Activated B cell treated with CpG ODN at 0.5 μM for 24 hours (primary cell): ENCODE measurements around the gene BRD7. TPM values are rescaled to one million over a fixed set of nuclear protein-coding genes. Genes with fewer than 3 reads are reported as not detected.

Source experiments
- ATAC-seq: fragments of 200-7000 bp; cut with Tn5 transposase; one replicate; pipeline ENCODE4 v1.10.0; 2021; ENCODE audit warnings: low read depth, mild to moderate bottlenecking, moderate library complexity
- CTCF ChIA-PET: fragments of 350-600 bp; sonication (Branson Sonifier 250); formaldehyde crosslinking; loops from one replicate; lab custom pipeline; 2021; ENCODE audit warnings: antibody characterized with exemption; lab: Charles Lee
- POLR2A ChIA-PET: fragments of 350-600 bp; sonication (Branson Sonifier 250); formaldehyde crosslinking; loops from one replicate; lab custom pipeline; 2021; ENCODE audit warnings: antibody characterized with exemption; lab: Charles Lee
- DNase-seq: peaks from one replicate; pipeline ENCODE4 v3.0.0; 2022
- H3K27ac Mint-ChIP-seq: one replicate; pipeline ENCODE4 v1.8.0; 2020; ENCODE audit warnings: mixed read lengths
- H3K27me3 Mint-ChIP-seq: one replicate; pipeline ENCODE4 v1.8.0; 2021; ENCODE audit warnings: mixed read lengths
- H3K36me3 Mint-ChIP-seq: one replicate; pipeline ENCODE4 v1.8.0; 2021; ENCODE audit warnings: low read depth, mixed read lengths
- H3K4me1 Mint-ChIP-seq: one replicate; pipeline ENCODE4 v1.8.0; 2021; ENCODE audit warnings: mixed read lengths
- H3K4me3 Mint-ChIP-seq: one replicate; pipeline ENCODE4 v1.8.0; 2020; ENCODE audit warnings: mild to moderate bottlenecking, mixed read lengths
- H3K9me3 Mint-ChIP-seq: one replicate; pipeline ENCODE4 v1.8.0; 2020; ENCODE audit warnings: mixed read lengths
- intact Hi-C: fragments of 100-400 bp; cut with micrococcal nuclease; formaldehyde crosslinking; loops from one replicate; pipeline ENCODE4 v1.15.1; 2024
- total RNA-seq: library from RNA; stranded (reverse); gene quantifications from 2 replicates; pipeline ENCODE4 v1.2.3, GENCODE V29; 2022
- TF ChIP-seq, protein P1 (sequence below): fragments of 200-600 bp; IDR thresholded peaks from one replicate; pipeline ENCODE4 v1.8.0; 2022; ENCODE audit warnings: antibody characterized with exemption, mild to moderate bottlenecking

BRD7 gene
- total RNA-seq, 1 donor from 2014 or later: 65.2 TPM

DNA sequence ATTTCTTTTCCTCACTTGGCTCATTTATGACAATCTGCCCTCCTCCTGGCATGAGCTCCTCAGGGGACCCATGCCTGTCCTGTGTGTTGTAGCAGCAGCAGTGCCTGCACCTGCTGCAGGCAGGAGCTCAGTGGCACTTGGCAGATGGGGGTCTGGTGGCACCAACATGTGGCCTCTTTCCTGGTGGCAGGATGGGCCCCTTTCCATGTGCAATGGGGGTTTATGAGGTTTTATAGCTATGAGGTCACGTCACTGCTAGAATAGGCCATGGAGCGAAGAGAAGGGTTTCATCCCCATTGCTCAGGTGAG, 95.5 kb downstream of the BRD7 start:
- Mint-ChIP-seq H3K27ac (peak overlapping the region; percentile 100), H3K4me3 (peak overlapping the region; percentile 99), H3K27me3 (no peaks in the 10 kb centered on the region), H3K9me3 (peaks cover 1% of the 10 kb centered on the region), H3K4me1 (peaks cover 91% of the 10 kb centered on the region), H3K36me3 (peaks cover 9% of the 10 kb centered on the region)
- intact Hi-C loops: no loop called here
- TF ChIP-seq, protein P1, sequence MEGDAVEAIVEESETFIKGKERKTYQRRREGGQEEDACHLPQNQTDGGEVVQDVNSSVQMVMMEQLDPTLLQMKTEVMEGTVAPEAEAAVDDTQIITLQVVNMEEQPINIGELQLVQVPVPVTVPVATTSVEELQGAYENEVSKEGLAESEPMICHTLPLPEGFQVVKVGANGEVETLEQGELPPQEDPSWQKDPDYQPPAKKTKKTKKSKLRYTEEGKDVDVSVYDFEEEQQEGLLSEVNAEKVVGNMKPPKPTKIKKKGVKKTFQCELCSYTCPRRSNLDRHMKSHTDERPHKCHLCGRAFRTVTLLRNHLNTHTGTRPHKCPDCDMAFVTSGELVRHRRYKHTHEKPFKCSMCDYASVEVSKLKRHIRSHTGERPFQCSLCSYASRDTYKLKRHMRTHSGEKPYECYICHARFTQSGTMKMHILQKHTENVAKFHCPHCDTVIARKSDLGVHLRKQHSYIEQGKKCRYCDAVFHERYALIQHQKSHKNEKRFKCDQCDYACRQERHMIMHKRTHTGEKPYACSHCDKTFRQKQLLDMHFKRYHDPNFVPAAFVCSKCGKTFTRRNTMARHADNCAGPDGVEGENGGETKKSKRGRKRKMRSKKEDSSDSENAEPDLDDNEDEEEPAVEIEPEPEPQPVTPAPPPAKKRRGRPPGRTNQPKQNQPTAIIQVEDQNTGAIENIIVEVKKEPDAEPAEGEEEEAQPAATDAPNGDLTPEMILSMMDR: no peak
- CTCF ChIA-PET: interaction anchor here (0.9 to 4.4 kb wide), 9 partner anchors 8 to 122 kb away, joined by 3 to 21 read pairs (median 10); no protein-coding TSS in a partner anchor
- ATAC-seq (no peak), DNase-seq (no peak)
- POLR2A ChIA-PET: interaction anchor here (0.5 to 16.1 kb wide), 15 partner anchors 4 to 411 kb away, joined by 3 to 244 read pairs (median 7); partner anchors contain the start of genes ADCY7, CNEP1R1 and SNX20

DNA sequence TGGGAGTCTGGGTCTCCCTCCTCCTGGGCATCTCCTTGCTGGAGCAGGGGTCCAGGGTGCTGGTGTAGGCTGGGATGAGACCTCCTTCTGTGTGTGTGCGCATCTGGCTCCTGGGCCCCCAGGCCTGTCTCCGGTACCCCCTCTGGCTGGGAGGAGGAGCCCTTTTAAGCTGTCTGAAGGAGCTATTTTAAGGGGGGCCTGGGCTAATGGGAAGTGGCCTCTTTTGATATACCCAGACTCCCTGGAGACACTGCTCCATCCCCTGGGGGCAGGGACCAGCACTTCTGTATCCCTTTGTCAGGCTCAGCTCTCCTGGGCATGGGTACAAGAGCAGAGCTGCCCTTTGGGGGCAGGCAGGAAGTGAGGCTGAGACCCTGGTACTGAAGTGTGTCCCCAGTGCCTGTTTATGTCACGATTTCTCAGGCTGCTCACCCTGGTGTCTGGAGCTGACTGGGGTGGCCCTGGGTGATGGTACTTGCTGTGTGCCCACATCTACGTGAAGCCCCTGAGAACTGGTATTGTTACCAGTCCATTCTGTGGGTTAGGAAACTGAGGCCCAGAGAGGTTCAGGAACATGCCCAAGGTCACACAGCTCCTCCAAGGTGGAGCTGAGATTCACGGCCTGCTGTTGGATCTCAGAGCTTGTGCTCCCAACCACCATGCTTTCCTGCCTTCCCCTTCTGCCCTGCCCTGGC, 96.0 kb downstream of the BRD7 start:
- DNase-seq (no peak), ATAC-seq (no peak)
- H3K4me3 Mint-ChIP-seq: peak overlapping the region; percentile 99
- TF ChIP-seq, protein P1: no peak
- ChIA-PET POLR2A (interaction anchor here (1.2 to 16.1 kb wide), 6 partner anchors 4 to 408 kb away, joined by 6 to 244 read pairs (median 11); partner anchors contain the start of genes ADCY7 and SNX20), CTCF (interaction anchor here (1.3 to 4.4 kb wide), 6 partner anchors 9 to 83 kb away, joined by 4 to 21 read pairs (median 12); no protein-coding TSS in a partner anchor)
- H3K4me1 Mint-ChIP-seq: peaks cover 91% of the 10 kb centered on the region
- H3K36me3 Mint-ChIP-seq: peaks cover 8% of the 10 kb centered on the region
- H3K27ac Mint-ChIP-seq: peak overlapping the region; percentile 100
- no peaks in the 10 kb centered on the region for H3K27me3 Mint-ChIP-seq
- intact Hi-C loops: no loop called here
- H3K9me3 Mint-ChIP-seq: no peaks in the 10 kb centered on the region

DNA sequence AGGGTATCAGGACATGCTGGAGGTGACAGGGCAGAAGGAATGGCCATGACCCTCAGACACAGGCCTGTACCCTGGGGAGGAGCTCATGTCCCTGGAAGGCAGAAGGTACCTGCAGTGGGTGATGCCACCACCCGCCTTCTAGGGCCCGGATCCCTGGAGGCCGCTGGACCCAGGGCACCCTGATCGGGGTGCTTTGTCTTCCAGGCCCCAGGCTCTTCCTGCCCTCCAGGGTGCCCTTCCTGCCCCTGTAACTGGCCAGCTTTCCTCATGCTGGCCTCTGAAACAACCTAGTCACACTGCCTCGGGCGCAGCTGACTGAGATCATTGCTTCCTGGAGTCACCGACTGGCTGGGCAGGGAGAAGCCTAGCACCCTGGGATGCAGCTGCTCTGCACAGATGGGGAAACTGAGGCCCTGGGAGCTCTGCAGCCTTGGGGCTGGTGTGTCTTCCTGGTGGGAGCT, 96.6 kb downstream of the BRD7 start:
- intact Hi-C loops: no loop called here
- peaks cover 91% of the 10 kb centered on the region for H3K4me1 Mint-ChIP-seq
- H3K36me3 Mint-ChIP-seq: peaks cover 6% of the 10 kb centered on the region
- no peaks in the 10 kb centered on the region for H3K9me3 Mint-ChIP-seq
- TF ChIP-seq, protein P1: no peak
- no peak for ATAC-seq
- no peaks in the 10 kb centered on the region for H3K27me3 Mint-ChIP-seq
- POLR2A ChIA-PET: interaction anchor here (1.2 to 14.8 kb wide), 2 partner anchors 8 to 25 kb away, joined by 6 to 244 read pairs; no protein-coding TSS in a partner anchor
- CTCF ChIA-PET: interaction anchor here (4.2 to 4.4 kb wide), 2 partner anchors 13 to 55 kb away, joined by 13 to 21 read pairs; no protein-coding TSS in a partner anchor
- H3K4me3 Mint-ChIP-seq: no peak overlapping the region
- no peak for DNase-seq
- H3K27ac Mint-ChIP-seq: peak overlapping the region; percentile 100

DNA sequence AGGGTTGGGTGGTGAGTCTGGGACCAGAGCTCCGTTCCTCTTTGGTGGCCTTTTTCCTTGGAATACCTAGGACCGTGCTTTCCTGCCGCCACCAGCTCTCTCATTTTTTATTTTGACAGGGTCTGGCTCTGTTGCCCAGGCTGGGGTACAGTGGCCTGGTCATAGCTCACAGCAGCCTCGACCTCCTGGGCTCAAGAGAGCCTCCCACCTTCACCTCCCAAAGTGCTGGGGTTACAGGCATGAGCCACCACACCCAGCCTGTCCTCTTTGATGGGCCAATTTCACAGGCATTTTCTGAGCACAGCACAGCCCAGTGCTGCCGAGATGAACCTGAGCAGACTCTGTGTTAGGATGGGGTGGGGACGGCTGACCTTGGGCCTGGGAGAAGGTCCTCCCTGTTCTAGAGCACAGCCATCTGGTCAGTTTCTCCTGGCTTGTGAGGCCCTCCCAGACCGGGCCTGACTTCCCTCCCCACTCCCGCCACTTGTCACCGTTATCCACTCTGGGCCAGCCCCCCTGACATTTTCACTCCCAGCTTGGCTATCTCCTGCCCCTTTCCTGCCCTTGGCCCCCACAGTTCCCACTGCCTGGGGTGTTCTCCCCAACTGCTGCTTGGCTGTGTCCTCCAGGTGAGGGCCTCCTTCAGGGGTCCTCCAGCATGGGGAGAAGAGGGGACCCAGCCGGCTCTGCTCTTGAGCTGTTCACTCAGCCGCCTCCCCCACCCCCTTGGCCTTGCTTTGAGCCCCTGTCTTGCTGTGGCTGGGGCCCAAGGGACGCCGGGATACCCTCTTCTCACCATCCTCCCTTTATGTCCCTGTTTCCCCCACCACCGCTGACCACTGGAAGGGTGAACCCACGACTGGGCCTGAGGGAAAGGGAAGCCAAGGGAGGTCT, 97.4 kb downstream of the BRD7 start:
- DNase-seq: no peak

More for the DNA sequence above, 97.4 kb downstream of the BRD7 start:
- TF ChIP-seq, protein P1: no peak
- ATAC-seq: no peak
- Mint-ChIP-seq H3K4me3 (no peak overlapping the region), H3K27ac (peak overlapping the region; percentile 66), H3K36me3 (peaks cover 6% of the 10 kb centered on the region), H3K4me1 (peaks cover 91% of the 10 kb centered on the region), H3K27me3 (no peaks in the 10 kb centered on the region), H3K9me3 (no peaks in the 10 kb centered on the region)
- ChIA-PET CTCF (no interaction called here), POLR2A (interaction anchor here (14.8 kb wide), 1 partner anchor 9 kb away, joined by 244 read pairs; no protein-coding TSS in a partner anchor)
- intact Hi-C loops: no loop called here
